HG03460 (cell line): ENCODE data around the gene L1TD1.
"Not testable (repeated sequence)": the region's sequence is repeated elsewhere in the genome, so short reads cannot be mapped to it uniquely, and the experiment has no call there.

Experiments
- ATAC-seq: cut with Tn5 transposase; IDR thresholded peaks from one replicate; pipeline ENCODE4 v1.9.1; 2021; ENCODE audit not compliant: unreplicated experiment

Gene L1TD1

DNA sequence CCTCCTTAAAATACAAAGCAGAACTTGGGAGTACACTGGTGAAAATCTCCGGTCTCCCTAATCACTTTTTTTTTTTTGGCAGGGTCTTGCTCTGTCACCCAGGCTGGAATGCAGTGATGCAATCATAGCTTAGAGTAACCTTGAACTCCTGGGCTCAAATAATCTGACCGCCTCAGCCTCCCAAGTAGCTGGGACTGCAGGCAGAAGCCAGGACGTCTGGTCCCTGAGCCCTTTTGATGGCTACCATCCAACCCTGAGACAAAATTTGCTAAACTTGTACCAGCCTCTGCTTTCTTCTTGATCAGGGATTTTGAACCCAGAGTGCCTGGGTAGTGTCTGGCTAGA is 4.1 kb downstream of the L1TD1 start:
- ATAC-seq = no peak

DNA sequence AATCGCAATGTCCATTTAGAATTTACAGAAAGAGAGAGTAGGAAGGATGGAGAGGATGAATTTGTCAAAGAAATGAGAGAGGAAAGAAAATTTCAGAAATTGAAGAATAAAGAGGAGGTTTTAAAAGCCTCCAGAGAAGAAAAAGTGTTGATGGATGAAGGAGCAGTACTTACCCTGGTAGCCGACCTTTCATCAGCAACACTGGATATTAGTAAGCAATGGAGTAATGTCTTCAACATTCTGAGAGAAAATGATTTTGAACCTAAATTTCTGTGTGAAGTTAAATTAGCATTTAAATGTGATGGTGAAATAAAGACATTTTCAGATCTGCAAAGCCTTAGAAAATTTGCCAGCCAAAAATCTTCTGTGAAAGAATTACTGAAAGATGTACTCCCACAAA is 12.5 kb downstream of the L1TD1 start:
- no peak for ATAC-seq

DNA sequence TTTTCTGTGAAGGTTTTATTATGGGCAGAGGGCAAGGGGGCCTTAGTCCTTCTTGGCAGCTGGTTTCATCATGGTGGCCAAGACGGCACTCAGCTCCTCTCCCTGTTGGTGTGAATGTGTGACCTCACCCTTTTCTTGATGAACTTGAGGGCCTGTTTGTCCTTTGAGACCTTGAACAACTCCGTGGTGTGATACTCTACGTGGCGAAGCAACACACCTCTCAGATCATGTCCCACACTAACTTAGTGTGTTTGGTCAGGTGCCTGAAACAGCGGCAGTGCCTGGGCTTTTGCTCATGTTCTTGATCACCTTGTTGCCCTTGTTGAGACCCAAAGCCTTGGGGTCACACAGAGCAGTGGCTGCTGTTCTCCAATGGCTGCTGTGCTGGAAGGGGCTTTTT is 13.4 kb downstream of the L1TD1 start:
- ATAC-seq = no peak

DNA sequence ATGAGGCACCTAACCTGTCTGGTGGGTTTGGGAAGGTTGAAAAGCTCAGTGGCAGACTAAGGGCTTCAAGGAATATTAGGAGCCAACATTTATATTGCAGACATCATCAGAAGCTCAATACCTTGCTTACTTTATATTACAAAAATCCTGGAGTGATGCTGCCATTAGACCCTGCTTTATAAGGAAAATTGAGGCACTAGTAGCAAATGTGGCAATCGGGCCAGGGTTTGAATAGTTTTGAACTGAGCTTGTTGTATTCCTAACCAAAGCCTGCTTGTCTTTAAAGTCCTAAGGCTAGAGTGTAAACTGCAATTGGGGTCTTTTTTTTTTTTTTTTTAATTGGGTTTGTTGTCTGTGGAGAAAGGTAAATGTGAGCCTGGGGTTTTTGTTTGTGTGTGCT is 14.3 kb downstream of the L1TD1 start:
- no peak for ATAC-seq

DNA sequence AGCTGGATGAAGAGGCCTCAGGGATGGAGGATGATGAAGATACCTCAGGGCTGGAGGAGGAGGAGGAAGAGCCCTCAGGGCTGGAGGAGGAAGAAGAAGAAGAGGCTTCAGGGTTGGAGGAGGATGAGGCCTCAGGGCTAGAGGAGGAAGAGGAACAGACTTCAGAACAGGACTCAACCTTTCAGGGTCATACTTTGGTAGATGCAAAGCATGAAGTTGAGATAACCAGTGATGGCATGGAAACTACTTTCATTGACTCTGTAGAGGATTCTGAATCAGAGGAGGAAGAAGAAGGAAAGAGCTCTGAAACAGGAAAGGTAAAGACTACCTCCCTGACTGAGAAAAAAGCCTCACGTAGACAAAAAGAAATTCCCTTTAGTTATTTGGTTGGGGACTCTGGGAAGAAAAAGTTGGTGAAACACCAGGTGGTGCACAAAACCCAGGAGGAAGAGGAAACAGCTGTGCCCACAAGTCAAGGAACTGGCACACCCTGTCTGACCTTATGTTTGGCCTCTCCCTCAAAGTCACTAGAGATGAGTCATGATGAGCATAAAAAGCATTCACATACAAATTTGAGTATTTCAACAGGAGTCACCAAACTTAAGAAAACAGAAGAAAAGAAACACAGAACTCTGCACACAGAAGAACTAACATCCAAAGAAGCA is 15.4 kb downstream of the L1TD1 start:
- ATAC-seq = no peak

DNA sequence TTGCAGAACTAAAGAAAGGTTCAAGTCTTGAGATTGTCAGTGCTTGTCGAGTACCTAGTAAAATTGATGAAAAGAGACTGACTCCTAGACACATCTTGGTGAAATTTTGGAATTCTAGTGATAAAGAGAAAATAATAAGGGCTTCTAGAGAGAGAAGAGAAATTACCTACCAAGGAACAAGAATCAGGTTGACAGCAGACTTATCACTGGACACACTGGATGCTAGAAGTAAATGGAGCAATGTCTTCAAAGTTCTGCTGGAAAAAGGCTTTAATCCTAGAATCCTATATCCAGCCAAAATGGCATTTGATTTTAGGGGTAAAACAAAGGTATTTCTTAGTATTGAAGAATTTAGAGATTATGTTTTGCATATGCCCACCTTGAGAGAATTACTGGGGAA is 16.3 kb downstream of the L1TD1 start:
- no peak for ATAC-seq

DNA sequence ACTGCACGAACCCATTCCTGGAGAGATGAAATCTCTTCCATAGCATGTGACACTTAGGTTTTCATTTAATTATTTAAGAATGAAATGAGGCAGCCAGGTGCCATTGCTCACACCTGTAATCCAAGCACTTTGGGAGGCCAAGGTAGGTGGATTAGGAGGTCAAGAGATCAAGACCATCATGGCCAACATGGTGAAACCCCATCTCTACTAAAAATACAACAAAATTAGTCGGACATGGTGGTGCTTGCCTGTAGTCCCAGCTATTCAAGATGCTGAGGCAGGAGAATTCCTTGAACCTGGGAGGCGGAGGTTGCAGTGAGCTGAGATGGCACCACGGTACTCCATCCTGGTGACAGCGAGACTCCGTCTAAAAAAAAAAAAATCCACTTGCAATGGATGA is 17.8 kb downstream of the L1TD1 start:
- ATAC-seq = no peak

DNA sequence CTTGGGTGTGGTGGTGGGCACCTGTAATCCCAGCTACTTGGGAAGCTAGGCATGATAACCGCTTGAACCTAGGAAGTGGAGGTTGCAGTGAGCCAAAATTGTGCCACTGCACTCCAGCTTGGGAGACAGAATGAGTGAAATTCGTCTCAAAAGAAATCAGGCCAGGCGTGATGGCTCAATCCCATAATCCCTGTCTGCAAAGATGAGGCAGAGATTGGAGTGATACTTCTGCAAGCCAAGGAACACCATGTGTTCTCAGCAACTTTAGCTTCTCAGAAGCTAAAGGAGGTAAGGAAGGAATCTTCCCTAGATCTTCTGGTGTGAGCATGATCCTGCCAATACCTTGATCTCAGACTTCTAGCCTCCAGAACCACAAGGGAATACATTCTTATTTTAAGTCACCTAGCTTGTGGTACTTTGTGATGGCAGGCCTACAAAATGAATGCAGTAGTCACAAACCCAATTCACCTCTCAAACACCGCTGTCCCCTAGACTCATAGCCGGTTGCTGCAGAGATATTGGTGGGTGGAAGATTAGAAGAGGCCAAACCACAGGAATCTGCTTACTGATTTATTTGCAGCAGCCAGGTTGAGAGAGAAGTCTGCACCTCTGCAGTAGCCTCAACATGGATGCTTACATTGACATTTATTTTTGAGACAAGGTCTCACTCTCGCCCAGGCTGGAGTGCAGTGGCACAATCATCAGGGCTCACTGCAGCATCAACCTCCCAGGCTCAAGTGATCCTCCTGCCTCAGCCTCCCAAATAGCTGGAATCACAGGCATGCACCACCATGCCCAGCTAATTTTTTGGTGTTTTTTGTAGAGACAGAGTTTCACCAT is 18.6 kb downstream of the L1TD1 start:
- no peak for ATAC-seq

DNA sequence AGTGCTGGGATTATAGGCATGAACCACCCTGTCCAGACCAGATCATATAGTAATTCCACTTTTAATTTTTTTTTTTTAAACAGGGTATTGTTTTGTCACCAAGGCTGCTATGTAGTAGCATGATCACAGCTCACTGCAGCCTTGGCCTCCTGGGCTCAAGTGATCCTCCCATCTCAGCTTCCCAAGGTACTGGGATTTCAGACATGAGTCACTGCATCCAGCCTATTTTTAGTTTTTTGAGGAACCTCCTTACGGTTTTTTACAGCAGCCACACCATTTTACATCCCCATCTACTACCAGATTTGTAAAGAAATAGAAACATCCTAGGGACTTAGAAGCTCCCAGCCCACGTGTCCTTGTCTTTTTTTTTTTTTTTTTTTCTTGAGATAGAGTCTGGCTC is 24.0 kb downstream of the L1TD1 start:
- no peak for ATAC-seq

DNA sequence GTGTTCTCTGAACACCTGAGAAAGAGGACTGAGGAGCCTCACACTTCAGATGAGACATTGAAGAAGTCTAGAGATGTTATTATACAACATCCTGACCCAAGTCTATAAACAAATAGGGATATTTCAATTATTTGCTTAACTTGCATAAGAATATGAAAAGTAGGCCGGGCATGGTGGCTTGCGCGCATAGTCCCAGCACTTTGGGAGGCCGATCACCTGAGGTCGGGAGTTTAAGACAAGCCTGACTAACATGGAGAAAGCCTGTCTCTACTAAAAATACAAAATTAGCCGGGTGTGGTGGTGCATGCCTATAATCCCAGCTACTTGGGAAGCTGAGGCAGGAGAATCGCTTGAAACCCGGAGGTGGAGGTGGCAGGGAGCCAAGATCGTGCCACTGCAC is 25.8 kb downstream of the L1TD1 start:
- ATAC-seq = not testable (repeated sequence)

DNA sequence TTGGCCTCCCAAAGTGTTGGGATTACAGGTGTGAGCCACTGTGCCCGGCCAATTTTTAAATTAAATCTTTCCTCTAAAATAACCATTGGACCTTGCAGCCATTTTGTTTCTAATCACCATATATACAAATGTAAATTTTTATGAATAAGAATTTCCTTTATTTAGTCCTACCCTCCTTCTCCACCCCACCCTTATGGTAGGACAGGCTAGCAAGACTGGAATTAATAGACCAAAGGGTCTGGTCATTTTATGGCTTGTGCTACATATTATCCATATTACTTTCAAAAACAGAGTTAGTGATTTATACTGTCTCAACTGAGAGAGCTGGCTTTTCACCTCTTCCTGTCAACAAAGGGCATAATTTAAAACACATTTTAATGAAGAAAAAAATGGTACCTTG is 26.5 kb downstream of the L1TD1 start:
- no peak for ATAC-seq

DNA sequence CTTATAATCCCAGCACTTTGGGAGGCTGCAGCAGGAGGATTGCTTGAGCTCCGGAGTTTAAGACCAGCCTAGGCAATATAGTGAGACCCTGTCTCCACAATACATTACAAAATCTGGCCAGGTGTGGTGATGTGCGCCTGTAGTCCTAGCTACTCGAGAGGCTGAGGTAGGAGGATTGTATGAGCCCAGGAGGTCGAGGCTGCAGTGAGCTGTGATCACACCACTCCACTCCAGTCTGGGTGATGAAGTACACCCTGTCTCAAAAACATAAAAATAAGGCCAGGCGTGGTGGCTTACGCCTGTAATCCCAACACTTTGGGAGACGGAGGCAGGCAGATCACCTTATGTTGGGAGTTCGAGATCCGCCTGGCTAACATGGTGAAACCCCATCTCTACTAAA is 27.7 kb downstream of the L1TD1 start:
- no peak for ATAC-seq

DNA sequence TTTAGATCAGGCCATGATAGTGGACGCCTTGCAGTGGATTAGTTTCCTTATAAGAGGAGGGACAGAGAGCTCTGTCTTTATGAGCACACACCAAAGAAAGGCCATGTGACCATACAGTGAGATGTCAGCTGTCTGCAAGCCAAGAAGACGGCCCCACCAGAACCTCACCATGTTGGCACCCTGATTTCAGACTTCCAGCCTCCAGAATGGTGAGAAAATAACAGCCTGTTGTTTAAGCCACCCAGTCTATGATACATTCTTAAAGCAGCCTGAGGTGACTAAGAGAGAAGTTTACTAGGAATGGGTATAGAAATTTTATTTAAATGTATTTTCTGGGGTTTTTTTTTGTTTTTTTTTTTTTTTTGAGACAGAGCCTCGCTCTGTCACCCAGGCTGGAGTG is 29.5 kb downstream of the L1TD1 start:
- ATAC-seq = no peak

DNA sequence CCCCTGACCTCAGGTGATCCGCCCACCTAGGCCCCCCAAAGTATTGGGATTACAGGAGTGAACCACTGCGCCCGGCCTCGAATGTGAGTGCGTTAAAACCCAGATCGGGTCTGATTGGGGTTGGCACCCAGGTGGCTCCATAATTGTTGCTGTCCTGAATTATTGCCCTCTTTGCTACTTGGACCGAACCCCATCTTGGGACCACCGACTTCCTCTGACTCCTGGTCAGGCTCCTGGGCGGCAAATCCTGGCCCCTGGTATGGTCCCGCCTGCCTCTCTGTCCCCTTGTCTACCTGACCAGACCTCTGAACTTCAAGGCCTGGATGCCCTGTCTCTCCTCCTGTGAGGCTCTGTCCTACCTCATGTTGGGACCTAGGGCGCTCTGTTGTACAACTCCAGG is 32.8 kb downstream of the L1TD1 start:
- ATAC-seq = no peak

DNA sequence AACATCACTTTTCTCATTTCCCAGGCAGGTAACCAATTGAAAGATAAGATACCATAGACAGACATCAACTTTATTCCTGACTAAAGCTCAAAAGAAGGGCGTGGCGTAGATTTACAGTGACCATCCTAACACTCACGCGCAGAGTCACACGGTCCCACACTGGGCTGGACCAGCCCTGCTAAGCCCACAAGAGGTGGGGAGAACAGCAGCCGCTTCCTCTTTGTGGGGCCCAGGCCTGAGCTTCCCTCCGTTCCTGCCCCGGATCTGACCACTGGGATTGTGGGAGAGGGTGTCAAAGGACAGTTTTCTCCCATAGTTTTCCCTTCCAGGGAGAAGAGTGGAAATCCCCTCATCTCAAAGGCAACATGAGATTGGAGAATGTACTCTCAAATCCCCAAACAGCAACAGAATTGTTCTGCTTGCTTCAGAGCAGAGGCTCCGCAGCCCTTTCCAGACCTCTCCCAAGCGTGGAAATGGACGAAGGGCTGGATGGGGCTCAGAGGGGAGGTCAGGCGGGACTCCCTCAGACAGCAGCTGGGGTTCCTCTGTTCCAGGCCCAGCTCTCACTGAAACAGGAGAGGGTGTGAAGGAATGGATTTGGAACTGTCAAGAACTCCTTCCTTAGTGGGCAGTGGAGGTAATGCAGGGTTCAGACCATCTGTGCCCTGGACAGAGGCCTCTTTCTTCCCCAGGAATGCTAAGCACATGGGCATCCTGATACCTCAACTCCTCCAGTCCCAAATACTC is 33.7 kb downstream of the L1TD1 start:
- ATAC-seq = no peak

DNA sequence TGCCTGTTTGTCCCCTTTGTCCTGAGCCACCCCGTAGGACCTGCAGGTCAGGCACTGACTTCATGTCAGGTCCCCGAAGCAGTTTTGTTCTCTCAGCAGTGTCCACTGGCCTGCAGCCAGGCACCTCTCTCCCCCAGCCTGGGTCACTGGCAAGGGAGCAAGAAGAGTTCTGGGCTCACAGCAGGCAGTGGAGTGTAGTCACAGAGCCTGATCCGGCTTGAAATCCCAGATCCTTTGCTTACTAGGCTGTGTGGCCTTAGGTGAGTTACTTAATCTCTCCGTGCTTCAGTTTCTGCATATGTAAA is 34.2 kb downstream of the L1TD1 start:
- no peak for ATAC-seq

DNA sequence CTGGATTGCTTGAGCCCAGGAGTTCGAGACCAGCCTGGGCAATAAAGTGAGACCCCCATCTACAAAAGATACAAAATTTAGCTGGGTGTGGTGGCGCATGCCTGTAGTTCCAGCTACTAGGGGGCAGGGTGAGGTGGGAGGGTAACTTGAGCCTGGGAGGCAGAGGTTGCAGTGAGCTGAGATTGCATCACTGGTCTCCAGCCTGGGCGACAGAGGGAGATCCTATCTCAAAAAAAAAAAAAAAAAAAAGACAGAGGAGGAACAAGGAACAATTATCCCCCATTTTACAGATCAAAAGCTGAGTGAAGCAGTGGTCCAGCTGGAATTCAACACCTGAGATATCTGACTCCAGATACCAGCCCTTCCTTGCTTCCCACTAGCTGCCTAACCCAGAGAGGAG is 34.8 kb downstream of the L1TD1 start:
- ATAC-seq = no peak

DNA sequence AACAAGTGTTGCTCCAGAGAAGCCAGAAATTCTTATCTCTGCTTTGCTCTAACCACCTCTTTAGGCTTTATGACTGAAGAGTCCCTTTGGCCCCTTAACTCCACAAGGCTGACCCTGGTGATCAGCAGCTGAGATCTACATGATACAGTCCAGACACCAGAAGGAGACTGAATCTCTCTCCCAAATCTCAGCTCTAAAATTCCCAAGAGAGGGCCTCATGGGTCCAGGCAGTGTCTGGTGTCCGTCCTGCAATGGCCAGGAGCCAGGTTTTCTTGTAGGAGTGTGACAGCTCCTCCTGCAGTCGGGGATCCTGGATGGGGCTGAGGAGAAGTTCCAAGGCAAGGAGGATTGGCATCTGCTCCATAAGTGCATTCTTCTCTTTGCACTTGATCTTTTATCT is 35.3 kb downstream of the L1TD1 start:
- no peak for ATAC-seq

DNA sequence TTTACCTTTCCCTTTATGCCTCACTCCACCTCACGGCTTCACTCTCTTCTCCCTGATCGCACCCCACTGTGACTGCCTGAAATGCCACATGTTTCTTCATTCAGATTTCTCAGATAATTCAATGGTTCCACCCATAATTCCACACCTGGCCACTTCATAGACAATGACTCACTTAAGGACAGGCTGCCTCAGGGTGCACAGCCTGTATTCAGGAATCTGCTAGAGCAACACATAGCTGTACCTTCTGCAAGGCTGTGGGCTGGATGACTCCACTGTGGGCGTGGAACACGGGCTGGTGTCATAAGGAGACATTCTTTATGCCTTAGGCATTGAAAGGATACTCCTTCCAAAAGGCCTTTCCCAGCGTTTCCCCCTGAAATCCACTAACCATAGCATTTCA is 36.1 kb downstream of the L1TD1 start:
- ATAC-seq = no peak

DNA sequence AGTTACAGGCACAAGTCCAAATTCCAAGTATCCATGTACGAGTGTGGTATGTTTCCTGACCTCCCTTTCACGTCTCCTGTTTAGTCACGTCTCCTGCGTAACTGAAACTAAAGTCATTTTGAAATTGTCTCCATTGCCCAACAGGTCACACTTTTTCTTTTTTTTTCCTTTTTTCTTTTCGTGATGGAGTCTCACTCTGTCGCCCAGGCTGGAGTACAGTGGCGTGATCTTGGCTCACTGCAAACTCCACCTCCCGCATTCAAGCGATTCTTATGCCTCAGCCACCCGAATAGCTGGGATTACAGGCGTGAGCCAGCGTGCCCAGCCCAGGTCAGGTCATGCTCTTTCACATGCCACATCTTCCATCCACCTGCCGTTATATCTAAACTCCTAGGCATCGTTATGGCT is 38.2 kb downstream of the L1TD1 start:
- ATAC-seq = no peak

DNA sequence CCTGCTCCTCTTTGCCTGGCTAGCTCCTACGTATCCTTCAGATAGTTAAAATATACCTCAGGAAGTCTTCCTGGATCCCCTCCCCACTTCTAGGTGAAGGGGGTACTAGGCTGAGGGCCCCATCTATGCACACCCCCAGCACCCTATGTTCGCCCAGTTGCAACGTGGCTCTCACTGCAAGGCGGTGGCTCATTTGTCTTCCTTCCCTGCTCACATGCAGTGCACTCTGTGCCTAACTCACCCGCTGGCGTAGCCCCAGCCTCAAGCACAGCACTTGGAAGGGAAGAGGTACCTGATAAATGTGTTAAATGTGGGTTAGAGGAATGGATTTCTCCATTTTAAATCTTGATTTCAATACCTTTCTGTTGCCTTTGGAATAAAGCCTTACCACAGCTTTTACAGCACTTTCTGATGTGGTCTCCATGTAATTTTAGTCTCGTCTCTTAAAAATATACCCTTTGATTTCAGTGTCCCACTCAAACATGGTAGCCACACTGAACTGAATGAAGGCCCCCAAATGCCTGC is 39.3 kb downstream of the L1TD1 start:
- no peak for ATAC-seq

DNA sequence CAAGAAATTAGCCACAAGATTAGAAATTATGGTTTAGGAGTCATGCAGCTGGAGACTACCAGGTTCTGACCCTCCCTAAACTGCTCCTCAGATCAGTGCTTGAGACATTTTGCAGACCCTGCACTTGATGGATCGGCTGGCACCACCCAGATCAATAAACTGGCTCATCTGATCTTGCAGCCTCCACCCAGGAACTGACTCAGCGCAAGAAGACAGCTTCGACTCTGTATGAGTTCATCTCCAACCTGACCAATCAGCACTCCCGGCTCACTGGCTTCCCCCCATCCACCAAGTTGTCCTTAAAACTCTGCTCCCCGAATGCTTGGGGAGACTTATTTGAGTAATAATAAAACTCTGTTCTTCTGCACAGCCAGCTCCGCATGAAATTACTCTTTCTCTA is 40.0 kb downstream of the L1TD1 start:
- ATAC-seq = no peak
